Measurements from ENCODE around the gene CRAMP1. TPM values are rescaled to one million over a fixed set of nuclear protein-coding genes. Genes with fewer than 3 reads are reported as not detected.
A peak's percentile ranks its signal among the peaks of the same experiment; 100 is the strongest.

Gene CRAMP1
- total RNA-seq, 1 donor from 2014 or later = 12.3 TPM

DNA sequence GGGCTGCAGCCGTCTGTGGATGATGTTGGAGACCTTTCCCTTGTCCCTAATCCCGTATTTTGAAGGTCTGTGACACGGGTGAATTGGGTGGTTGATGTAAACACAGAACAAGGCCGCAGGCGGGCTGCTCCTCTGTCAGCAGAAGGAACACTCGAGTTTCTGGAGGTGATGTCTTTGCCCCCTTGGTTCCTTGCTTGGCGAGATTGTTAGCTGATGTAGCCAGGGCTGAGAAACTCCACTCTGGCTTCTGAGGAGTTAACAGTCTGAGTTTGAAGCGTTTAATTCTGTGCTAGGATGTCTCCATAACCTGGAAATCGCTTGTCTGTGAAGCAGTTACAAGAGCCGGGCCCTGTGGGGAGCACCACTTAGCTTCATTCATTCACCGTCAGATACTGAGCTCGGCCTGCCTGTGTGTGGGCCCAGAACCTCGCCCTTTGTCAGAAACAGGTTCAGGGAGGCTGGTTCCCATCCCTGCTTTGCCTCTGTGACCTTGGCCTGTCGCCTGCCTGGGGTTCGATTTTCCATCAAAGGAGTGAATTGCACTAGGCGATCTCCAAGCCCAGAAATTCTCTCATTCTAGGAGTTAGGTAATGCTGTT lies 95.1 kb downstream of the CRAMP1 start:
- intact Hi-C loops (cut with micrococcal nuclease) = no loop called here
- Histone ChIP-seq H3K9me3 (replicated peaks) (no peaks in the 10 kb centered on the region), H3K4me1 (peaks cover 69% of the 10 kb centered on the region), H3K4me3 (peak overlapping the region; percentile 97), H3K27me3 (ENCODE audit: low read depth) (no peaks in the 10 kb centered on the region), H3K36me3 (peaks cover 6% of the 10 kb centered on the region), H3K27ac (replicated peaks) (peak overlapping the region; percentile 98)
- DNase-seq = no peak
- no peak for TF ChIP-seq CTCF (IDR thresholded peaks at IDR 0.05; ENCODE audit: borderline replicate concordance)

GRCh38 chr16:1708083-1708767 lies 96.1 kb downstream of the CRAMP1 start:
- Histone ChIP-seq H3K27ac (replicated peaks) (peak overlapping the region; percentile 98), H3K27me3 (ENCODE audit: low read depth) (no peaks in the 10 kb centered on the region), H3K4me3 (peak overlapping the region; percentile 97), H3K36me3 (no peaks in the 10 kb centered on the region), H3K9me3 (replicated peaks) (no peaks in the 10 kb centered on the region), H3K4me1 (peaks cover 78% of the 10 kb centered on the region)
- DNase-seq = no peak
- intact Hi-C loops (cut with micrococcal nuclease) = no loop called here
- TF ChIP-seq CTCF (IDR thresholded peaks at IDR 0.05; ENCODE audit: borderline replicate concordance) = no peak

DNA sequence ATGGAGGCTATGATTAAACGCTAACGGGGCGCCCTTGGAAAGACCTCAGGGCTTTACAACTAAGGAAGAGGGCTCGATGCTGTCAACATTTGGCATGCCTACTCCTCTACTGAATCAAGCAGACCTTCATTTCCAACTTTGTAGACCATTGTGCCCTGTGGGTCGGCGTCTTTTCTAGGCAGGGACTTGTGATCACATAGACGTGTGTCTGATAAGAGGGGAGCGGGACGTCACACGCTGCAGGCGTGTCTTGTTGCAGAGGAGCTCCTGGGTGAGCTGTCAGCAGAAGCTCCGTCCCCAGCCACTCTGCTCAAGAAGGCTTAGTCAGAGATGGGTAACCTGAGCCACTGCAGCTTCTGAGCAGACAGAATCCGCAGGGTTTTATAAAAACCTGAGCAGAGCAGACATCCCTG lies 96.6 kb downstream of the CRAMP1 start:
- Histone ChIP-seq H3K4me3 (peak overlapping the region; percentile 97), H3K9me3 (replicated peaks) (no peaks in the 10 kb centered on the region), H3K36me3 (no peaks in the 10 kb centered on the region), H3K27ac (replicated peaks) (peak overlapping the region; percentile 98), H3K27me3 (ENCODE audit: low read depth) (no peaks in the 10 kb centered on the region), H3K4me1 (peaks cover 84% of the 10 kb centered on the region)
- no peak for TF ChIP-seq CTCF (IDR thresholded peaks at IDR 0.05; ENCODE audit: borderline replicate concordance)
- peak; percentile 62 for DNase-seq
- intact Hi-C loops (cut with micrococcal nuclease) = no loop called here

DNA sequence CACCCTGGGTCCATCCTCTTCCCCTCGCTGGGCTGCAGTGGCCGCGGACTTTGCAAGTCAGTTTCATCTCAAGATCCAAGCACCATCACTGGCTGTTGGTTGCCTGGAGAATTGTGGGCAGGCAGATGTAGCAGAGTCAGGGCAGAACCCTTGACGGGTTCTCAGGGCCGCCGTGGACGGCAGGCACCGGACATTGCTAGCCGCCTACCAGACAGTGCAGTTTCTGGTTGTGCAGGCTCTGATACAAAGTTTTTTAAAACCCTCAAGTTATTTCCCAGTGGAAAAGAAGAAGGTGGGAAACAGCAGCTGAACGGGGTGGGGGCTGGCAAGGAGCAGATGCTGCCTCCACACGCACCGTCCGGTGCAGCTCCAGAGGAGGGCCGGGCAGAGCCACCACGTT lies 97.2 kb downstream of the CRAMP1 start:
- Histone ChIP-seq H3K4me3 (peak overlapping the region; percentile 97), H3K27me3 (ENCODE audit: low read depth) (no peaks in the 10 kb centered on the region), H3K4me1 (peaks cover 90% of the 10 kb centered on the region), H3K27ac (replicated peaks) (peak overlapping the region; percentile 98), H3K36me3 (no peaks in the 10 kb centered on the region), H3K9me3 (replicated peaks) (no peaks in the 10 kb centered on the region)
- TF ChIP-seq CTCF (IDR thresholded peaks at IDR 0.05; ENCODE audit: borderline replicate concordance) = no peak
- intact Hi-C loops (cut with micrococcal nuclease) = no loop called here
- no peak for DNase-seq

- no peaks in the 10 kb centered on the region for H3K36me3 ChIP-seq
- intact Hi-C loops (cut with micrococcal nuclease) = no loop called here
- H3K27ac ChIP-seq (replicated peaks) = peak overlapping the region; percentile 33
- no peaks in the 10 kb centered on the region for H3K9me3 ChIP-seq (replicated peaks)
- TF ChIP-seq CTCF (IDR thresholded peaks at IDR 0.05; ENCODE audit: borderline replicate concordance) = no peak
- no peaks in the 10 kb centered on the region for H3K27me3 ChIP-seq (ENCODE audit: low read depth)
- H3K4me1 ChIP-seq = peaks cover 85% of the 10 kb centered on the region
- no peak overlapping the region for H3K4me3 ChIP-seq
- no peak for DNase-seq
These were observed 98.8 kb downstream of the CRAMP1 start for GRCh38 chr16:1710811-1711507.
